ENCODE measurements around the gene SLC38A8. TPM values are rescaled to one million over a fixed set of nuclear protein-coding genes. Genes with fewer than 3 reads are reported as not detected.

The SLC38A8 gene
- total RNA-seq, 1 donor = not detected

- Histone ChIP-seq H3K27ac (ENCODE audit: low read depth, low read length) (no peak overlapping the region), H3K4me3 (ENCODE audit: insufficient read depth, low read length) (no peak overlapping the region), H3K4me1 (ENCODE audit: insufficient read depth, low read length) (peaks cover 12% of the 10 kb centered on the region), H4K20me1 (ENCODE audit: insufficient read depth, low read length) (no peaks in the 10 kb centered on the region), H3K79me2 (ENCODE audit: insufficient read depth, low read length) (no peaks in the 10 kb centered on the region), H3K27me3 (ENCODE audit: insufficient read depth, low read length) (peaks cover 32% of the 10 kb centered on the region), H3K4me2 (ENCODE audit: insufficient read depth, low read length) (no peak overlapping the region), H3K9me3 (ENCODE audit: low read depth, low read length) (no peaks in the 10 kb centered on the region), H3K36me3 (ENCODE audit: insufficient read depth, low read length) (no peaks in the 10 kb centered on the region), H2AFZ (ENCODE audit: low read length) (no peak overlapping the region)
- DNase-seq (ENCODE audit: insufficient read length, low spot score, missing footprints) = peak; percentile 25
- TF ChIP-seq, protein P1, sequence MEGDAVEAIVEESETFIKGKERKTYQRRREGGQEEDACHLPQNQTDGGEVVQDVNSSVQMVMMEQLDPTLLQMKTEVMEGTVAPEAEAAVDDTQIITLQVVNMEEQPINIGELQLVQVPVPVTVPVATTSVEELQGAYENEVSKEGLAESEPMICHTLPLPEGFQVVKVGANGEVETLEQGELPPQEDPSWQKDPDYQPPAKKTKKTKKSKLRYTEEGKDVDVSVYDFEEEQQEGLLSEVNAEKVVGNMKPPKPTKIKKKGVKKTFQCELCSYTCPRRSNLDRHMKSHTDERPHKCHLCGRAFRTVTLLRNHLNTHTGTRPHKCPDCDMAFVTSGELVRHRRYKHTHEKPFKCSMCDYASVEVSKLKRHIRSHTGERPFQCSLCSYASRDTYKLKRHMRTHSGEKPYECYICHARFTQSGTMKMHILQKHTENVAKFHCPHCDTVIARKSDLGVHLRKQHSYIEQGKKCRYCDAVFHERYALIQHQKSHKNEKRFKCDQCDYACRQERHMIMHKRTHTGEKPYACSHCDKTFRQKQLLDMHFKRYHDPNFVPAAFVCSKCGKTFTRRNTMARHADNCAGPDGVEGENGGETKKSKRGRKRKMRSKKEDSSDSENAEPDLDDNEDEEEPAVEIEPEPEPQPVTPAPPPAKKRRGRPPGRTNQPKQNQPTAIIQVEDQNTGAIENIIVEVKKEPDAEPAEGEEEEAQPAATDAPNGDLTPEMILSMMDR (IDR thresholded peaks at IDR 0.05; ENCODE audit: extremely low read depth, low read depth, low read length) = no peak
Measured at GRCh38 chr16:83990492-83990891, 52.1 kb downstream of the SLC38A8 start.

- TF ChIP-seq, protein P1 (IDR thresholded peaks at IDR 0.05; ENCODE audit: extremely low read depth, low read depth, low read length) = no peak
- H2AFZ ChIP-seq (ENCODE audit: low read length) = no peak overlapping the region
- H4K20me1 ChIP-seq (ENCODE audit: insufficient read depth, low read length) = no peaks in the 10 kb centered on the region
- H3K4me1 ChIP-seq (ENCODE audit: insufficient read depth, low read length) = peaks cover 12% of the 10 kb centered on the region
- no peak for DNase-seq (ENCODE audit: insufficient read length, low spot score, missing footprints)
- no peak overlapping the region for H3K4me3 ChIP-seq (ENCODE audit: insufficient read depth, low read length)
- no peaks in the 10 kb centered on the region for H3K79me2 ChIP-seq (ENCODE audit: insufficient read depth, low read length)
- peaks cover 32% of the 10 kb centered on the region for H3K27me3 ChIP-seq (ENCODE audit: insufficient read depth, low read length)
- H3K36me3 ChIP-seq (ENCODE audit: insufficient read depth, low read length) = no peaks in the 10 kb centered on the region
- no peak overlapping the region for H3K27ac ChIP-seq (ENCODE audit: low read depth, low read length)
- H3K9me3 ChIP-seq (ENCODE audit: low read depth, low read length) = no peaks in the 10 kb centered on the region
- H3K4me2 ChIP-seq (ENCODE audit: insufficient read depth, low read length) = no peak overlapping the region
Measured at GRCh38 chr16:83989300-83989699, 53.3 kb downstream of the SLC38A8 start.

- H3K4me2 ChIP-seq (ENCODE audit: insufficient read depth, low read length) = no peak overlapping the region
- DNase-seq (ENCODE audit: insufficient read length, low spot score, missing footprints) = peak; percentile 57
- H3K9me3 ChIP-seq (ENCODE audit: low read depth, low read length) = no peaks in the 10 kb centered on the region
- H3K27me3 ChIP-seq (ENCODE audit: insufficient read depth, low read length) = peaks cover 14% of the 10 kb centered on the region
- no peak overlapping the region for H2AFZ ChIP-seq (ENCODE audit: low read length)
- no peak overlapping the region for H3K4me3 ChIP-seq (ENCODE audit: insufficient read depth, low read length)
- H3K27ac ChIP-seq (ENCODE audit: low read depth, low read length) = no peak overlapping the region
- H3K4me1 ChIP-seq (ENCODE audit: insufficient read depth, low read length) = no peaks in the 10 kb centered on the region
- H4K20me1 ChIP-seq (ENCODE audit: insufficient read depth, low read length) = no peaks in the 10 kb centered on the region
- no peaks in the 10 kb centered on the region for H3K36me3 ChIP-seq (ENCODE audit: insufficient read depth, low read length)
- H3K79me2 ChIP-seq (ENCODE audit: insufficient read depth, low read length) = no peaks in the 10 kb centered on the region
- TF ChIP-seq, protein P1 (IDR thresholded peaks at IDR 0.05; ENCODE audit: extremely low read depth, low read depth, low read length) = no peak
Measured at GRCh38 chr16:83983491-83983890, 59.1 kb downstream of the SLC38A8 start.

GRCh38 chr16:83981799-83982198 lies 60.8 kb downstream of the SLC38A8 start:
- TF ChIP-seq, protein P1 (IDR thresholded peaks at IDR 0.05; ENCODE audit: extremely low read depth, low read depth, low read length) = no peak

More at GRCh38 chr16:83981799-83982198, 60.8 kb downstream of the SLC38A8 start:
- Histone ChIP-seq H3K4me3 (ENCODE audit: insufficient read depth, low read length) (no peak overlapping the region), H3K27me3 (ENCODE audit: insufficient read depth, low read length) (peaks cover 3% of the 10 kb centered on the region), H3K4me1 (ENCODE audit: insufficient read depth, low read length) (no peaks in the 10 kb centered on the region), H3K9me3 (ENCODE audit: low read depth, low read length) (no peaks in the 10 kb centered on the region), H3K27ac (ENCODE audit: low read depth, low read length) (no peak overlapping the region), H2AFZ (ENCODE audit: low read length) (no peak overlapping the region), H3K36me3 (ENCODE audit: insufficient read depth, low read length) (no peaks in the 10 kb centered on the region), H3K4me2 (ENCODE audit: insufficient read depth, low read length) (no peak overlapping the region), H4K20me1 (ENCODE audit: insufficient read depth, low read length) (no peaks in the 10 kb centered on the region), H3K79me2 (ENCODE audit: insufficient read depth, low read length) (no peaks in the 10 kb centered on the region)
- peak; percentile 14 for DNase-seq (ENCODE audit: insufficient read length, low spot score, missing footprints)

Measured in osteoblast (primary cell).